Mucosa of descending colon (tissue), 3 donors: ENCODE results near the gene PRSS36. TPM values are rescaled to one million over a fixed set of nuclear protein-coding genes. Genes with fewer than 3 reads are reported as not detected.
"Not testable (repeated sequence)": the region's sequence is repeated elsewhere in the genome, so short reads cannot be mapped to it uniquely, and the experiment has no call there.

ENCODE experiments used
- ATAC-seq: fragments of 200-7000 bp; cut with Tn5 transposase; one replicate; pipeline ENCODE4 v1.9.1; 2020; ENCODE audit warnings: mild to moderate bottlenecking, moderate library complexity
- DNase-seq, 3 donors: peaks; one replicate each; pipeline ENCODE4 v3.0.0-alpha.2; 2020
- H3K36me3 ChIP-seq: fragments of 200-600 bp; one replicate; pipeline ENCODE4 v1.8.0; 2021; ENCODE audit warnings: low read depth, mild to moderate bottlenecking
- H3K4me1 ChIP-seq: fragments of 200-600 bp; one replicate; pipeline ENCODE4 v1.8.0; 2021; ENCODE audit warnings: low read depth, mild to moderate bottlenecking
- H3K4me3 ChIP-seq: fragments of 200-600 bp; one replicate; pipeline ENCODE4 v1.8.0; 2021; ENCODE audit warnings: mild to moderate bottlenecking
- H3K9me3 ChIP-seq: fragments of 200-600 bp; one replicate; pipeline ENCODE4 v1.8.0; 2021; ENCODE audit warnings: mild to moderate bottlenecking
- intact Hi-C, 2 donors: fragments of 100-400 bp; cut with DNase I in 1 of 2; cut with micrococcal nuclease in 1 of 2; formaldehyde crosslinking; loops; one replicate each; pipeline versions ENCODE4 v1.11.0 to v1.11.1; 2022; cut with DNase I, micrococcal nuclease
- total RNA-seq, 3 donors: library from RNA; stranded (reverse); fragmentation: NEBNext Ultra II Directional in 2 of 3; extraction: Animal tissue kit (Norgen Biotek cat#: 25700) in 2 of 3; gene quantifications; one replicate each; pipeline versions ENCODE4 v1.2.1 to v1.2.4, GENCODE V29; 2021 to 2023
- TF ChIP-seq, protein P1 (sequence below): fragments of 200-600 bp; IDR thresholded peaks from one replicate; pipeline ENCODE4 v1.8.0; 2022; ENCODE audit warnings: antibody characterized with exemption, mild to moderate bottlenecking
- donor health status: DM: no; HTN: no; CAD: no; lungs with moderate emphysema.
- donor health status: DM: no; HTN: no; CAD: no.
- donor health status: DM: no; HTN: yes; CAD: no.

Gene PRSS36
- total RNA-seq, 3 donors from 2014 or later, result 8.2 to 10.2 (median 9.5) TPM

DNA sequence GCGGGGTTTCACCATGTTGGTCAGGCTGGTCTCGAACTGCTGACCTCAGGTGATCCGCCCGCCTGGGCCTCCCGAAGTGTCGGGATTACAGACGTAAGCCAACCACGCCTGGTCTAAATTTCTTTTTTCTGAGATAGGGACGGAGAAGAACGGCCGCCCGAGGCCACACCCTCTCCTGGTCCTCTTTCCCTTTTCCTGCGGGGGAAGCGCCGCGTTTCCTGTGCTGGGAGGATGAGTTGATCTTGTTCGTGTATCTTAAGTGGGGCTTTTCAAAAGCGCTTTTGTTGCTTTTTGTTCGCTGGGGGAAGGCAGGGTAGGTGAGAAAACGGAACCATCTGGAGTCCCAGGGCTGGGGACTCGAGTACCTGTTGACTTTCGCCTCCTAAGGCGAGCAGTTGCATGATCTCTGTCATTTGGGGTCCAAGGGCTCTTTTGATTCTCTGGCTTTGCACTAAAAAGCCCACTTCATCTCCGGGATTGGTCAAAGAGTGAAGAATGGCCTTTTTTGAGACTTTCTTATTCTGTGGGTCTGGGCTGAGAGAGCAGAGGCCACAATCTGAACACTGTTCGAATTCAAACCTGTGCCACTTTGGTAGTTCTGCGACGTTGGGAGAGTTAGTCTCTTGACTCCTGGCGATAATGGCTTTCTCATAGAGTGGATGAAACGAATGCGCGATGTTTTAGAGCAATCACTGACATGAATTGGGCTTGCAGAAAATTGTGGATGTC is 31.4 kb upstream of the PRSS36 start:
- intact Hi-C loops, result no loop called here
- ATAC-seq, result no peak
- no peaks in the 10 kb centered on the region for H3K9me3 ChIP-seq
- TF ChIP-seq, protein P1, sequence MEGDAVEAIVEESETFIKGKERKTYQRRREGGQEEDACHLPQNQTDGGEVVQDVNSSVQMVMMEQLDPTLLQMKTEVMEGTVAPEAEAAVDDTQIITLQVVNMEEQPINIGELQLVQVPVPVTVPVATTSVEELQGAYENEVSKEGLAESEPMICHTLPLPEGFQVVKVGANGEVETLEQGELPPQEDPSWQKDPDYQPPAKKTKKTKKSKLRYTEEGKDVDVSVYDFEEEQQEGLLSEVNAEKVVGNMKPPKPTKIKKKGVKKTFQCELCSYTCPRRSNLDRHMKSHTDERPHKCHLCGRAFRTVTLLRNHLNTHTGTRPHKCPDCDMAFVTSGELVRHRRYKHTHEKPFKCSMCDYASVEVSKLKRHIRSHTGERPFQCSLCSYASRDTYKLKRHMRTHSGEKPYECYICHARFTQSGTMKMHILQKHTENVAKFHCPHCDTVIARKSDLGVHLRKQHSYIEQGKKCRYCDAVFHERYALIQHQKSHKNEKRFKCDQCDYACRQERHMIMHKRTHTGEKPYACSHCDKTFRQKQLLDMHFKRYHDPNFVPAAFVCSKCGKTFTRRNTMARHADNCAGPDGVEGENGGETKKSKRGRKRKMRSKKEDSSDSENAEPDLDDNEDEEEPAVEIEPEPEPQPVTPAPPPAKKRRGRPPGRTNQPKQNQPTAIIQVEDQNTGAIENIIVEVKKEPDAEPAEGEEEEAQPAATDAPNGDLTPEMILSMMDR, result no peak
- peak; percentile 40 to 69 (median 58) for DNase-seq
- peak overlapping the region; percentile 77 for H3K4me3 ChIP-seq
- H3K4me1 ChIP-seq, result peaks cover 27% of the 10 kb centered on the region
- peaks cover 8% of the 10 kb centered on the region for H3K36me3 ChIP-seq

DNA sequence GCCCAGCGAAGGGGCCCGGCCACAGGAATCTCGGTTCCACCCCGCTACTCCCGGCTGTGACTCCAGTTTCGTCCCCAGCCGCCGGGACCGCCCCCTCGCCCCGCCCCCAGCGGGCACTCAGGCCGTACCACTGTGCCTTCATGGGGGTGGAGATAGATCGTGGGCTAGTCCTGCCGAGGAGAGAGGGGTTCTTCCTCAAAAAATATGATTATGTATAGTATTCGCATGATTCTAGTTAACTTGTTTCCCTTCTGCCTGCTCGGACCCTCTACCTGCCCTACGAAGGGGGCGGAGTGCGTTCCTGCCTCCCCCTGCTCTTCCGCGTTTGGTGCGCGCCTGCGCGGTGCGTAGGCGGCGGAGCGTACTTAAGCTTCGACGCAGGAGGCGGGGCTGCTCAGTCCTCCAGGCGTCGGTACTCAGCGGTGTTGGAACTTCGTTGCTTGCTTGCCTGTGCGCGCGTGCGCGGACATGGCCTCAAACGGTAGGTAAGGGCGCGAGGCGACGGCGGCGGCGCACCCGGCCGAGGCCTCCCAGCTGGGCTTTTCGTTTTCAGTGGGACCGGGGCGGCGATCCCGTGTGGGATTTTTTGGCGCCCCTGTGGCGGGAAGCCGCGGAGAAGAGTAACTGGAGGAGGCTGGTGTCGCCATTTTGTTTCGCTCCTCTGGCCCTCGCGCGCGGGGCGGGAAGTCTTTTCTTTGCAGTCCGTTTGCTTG is 30.0 kb upstream of the PRSS36 start, which contains the start of gene FUS:
Gene FUS (plus strand): TSS at position 393 of the 713 bp plus-strand sequence. CDS start 76 bp downstream, at position 469.
- TF ChIP-seq, protein P1, result no peak
- intact Hi-C loops, result no loop called here
- DNase-seq, result peak; percentile 94 to 95 (median 94)
- peak; percentile 92 for ATAC-seq
- H3K4me1 ChIP-seq, result peaks cover 24% of the 10 kb centered on the region
- H3K4me3 ChIP-seq, result peak within 1 kb of the TSS; percentile 77
- peaks cover under 1% of the 10 kb centered on the region for H3K36me3 ChIP-seq
- no peaks in the 10 kb centered on the region for H3K9me3 ChIP-seq

DNA sequence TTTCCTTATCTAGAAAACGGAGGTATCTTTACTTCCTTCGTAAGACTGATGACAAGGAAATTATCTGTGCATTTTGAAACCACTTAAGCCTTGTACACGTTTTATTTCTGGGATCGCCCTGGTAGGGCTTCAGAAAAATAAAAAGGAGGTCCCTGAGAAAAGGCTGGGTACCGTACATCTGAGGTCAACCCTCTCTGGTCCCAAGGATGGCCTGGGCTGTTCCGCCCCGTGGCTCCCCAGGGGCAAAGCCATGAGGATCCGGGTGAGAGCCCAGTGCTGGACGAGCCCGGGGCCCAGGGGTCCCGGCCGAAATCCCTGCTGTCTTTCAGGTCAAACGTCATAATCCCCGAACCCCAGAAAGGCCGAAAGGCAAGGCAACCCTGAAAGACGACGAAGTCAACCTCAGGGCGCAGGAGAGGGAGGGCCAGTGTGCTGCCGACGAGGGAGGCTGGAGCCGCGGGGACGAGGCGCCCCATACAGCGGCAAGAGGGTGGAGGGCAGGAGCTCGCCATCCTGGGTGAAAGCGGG is 29.4 kb upstream of the PRSS36 start:
- intact Hi-C loops, result no loop called here
- H3K4me1 ChIP-seq, result peaks cover 24% of the 10 kb centered on the region
- H3K36me3 ChIP-seq, result no peaks in the 10 kb centered on the region
- no peaks in the 10 kb centered on the region for H3K9me3 ChIP-seq
- ATAC-seq (peak; percentile 3), DNase-seq (no peak)
- TF ChIP-seq, protein P1, result no peak
- peak overlapping the region; percentile 40 for H3K4me3 ChIP-seq

DNA sequence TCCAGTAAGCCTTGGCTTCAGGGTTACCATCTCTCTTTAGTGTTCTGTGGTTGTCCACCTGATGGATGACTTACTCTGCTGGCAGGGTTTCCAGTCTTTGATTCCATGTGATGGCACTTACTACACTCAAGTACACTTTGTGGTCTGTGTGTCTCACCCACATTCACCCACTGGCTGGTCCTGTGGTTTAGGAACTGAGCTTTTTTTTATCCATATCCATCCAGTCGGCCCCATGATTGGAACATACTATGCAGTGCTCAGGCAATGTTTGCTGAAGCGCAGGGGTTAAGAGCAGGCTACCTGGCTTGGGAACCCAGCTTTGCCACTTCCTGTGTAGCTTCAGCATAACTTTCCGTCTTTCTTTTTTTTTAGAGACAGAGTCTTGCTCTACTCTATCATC is 27.3 kb upstream of the PRSS36 start:
- intact Hi-C loops, result no loop called here
- no peak for ATAC-seq
- TF ChIP-seq, protein P1, result no peak

DNA sequence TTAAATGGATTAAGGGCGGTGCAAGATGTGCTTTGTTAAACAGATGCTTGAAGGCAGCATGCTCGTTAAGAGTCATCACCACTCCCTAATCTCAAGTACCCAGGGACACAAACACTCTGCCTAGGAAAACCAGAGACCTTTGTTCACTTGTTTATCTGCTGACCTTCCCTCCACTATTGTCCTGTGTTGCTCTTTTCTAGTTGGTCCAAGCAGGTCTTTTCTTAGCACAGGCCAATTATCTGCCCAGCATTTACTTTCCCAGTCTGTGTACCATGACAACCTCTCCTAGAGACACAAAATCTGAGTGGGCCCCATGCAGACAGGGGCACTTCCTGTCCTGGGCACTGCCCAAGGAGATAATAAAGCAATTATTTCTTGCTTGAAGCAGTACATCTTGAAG is 20.2 kb upstream of the PRSS36 start:
- H3K9me3 ChIP-seq, H3K4me3 ChIP-seq, intact Hi-C loops, H3K36me3 ChIP-seq, H3K4me1 ChIP-seq, DNase-seq: not testable (repeated sequence)
- ATAC-seq, result peak; percentile 30

More for the DNA sequence above, 27.3 kb upstream of the PRSS36 start:
- Histone ChIP-seq H3K36me3 (no peaks in the 10 kb centered on the region), H3K4me3 (no peak overlapping the region), H3K9me3 (no peaks in the 10 kb centered on the region), H3K4me1 (peaks cover 18% of the 10 kb centered on the region)
- DNase-seq, result peak in 1 of 3 donors; percentile 14

DNA sequence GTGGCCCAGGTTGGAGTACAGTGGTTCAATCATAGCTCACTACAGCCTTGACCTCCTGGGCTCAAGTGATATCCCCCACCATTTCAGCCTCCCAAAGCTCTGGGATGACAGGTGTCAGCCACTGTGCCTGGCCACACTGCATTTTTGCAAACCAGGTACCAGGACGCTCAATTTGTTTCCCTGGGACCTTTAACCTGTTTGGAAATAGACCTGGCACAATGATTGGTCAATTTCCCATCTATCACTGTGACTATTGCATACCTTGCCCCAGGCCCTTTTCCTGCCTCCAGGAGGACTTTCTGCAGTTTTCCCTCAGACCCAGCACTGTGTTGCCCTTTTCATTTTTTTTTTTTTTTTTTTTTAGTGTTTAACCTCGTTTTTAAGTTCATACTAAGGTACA is 19.0 kb upstream of the PRSS36 start:
- intact Hi-C loops, result no loop called here
- TF ChIP-seq, protein P1, result no peak
- H3K36me3 ChIP-seq, result no peaks in the 10 kb centered on the region
- no peak for ATAC-seq
- no peak for DNase-seq
- H3K4me1 ChIP-seq, result no peaks in the 10 kb centered on the region
- H3K9me3 ChIP-seq, result no peaks in the 10 kb centered on the region
- no peak overlapping the region for H3K4me3 ChIP-seq
